ELF-1 (cell line): ENCODE results near the gene TSKS.
A peak's percentile ranks its signal among the peaks of the same experiment; 100 is the strongest.

ENCODE experiments used
- DNase-seq: peaks from one replicate; pipeline ENCODE4 v3.0.0-alpha.2; 2016; ENCODE audit warnings: low read depth, low spot score

Gene TSKS

GRCh38 chr19:49793561-49793840 lies 30.4 kb upstream of the TSKS start:
- DNase-seq: no peak

GRCh38 chr19:49792829-49793560 lies 29.9 kb upstream of the TSKS start:
- no peak for DNase-seq

GRCh38 chr19:49791776-49792445 lies 28.8 kb upstream of the TSKS start:
- no peak for DNase-seq

GRCh38 chr19:49790866-49791265 lies 27.8 kb upstream of the TSKS start:
- DNase-seq: peak; percentile 27

GRCh38 chr19:49788857-49789256 lies 25.8 kb upstream of the TSKS start:
- DNase-seq: no peak

GRCh38 chr19:49787746-49788145 lies 24.6 kb upstream of the TSKS start:
- DNase-seq: no peak

GRCh38 chr19:49786376-49786820 lies 23.3 kb upstream of the TSKS start:
- DNase-seq: peak; percentile 98

GRCh38 chr19:49782515-49782914 lies 19.4 kb upstream of the TSKS start:
- no peak for DNase-seq

- no peak for DNase-seq
Measured at GRCh38 chr19:49781394-49781793, 18.3 kb upstream of the TSKS start.

- DNase-seq: peak; percentile 27
Measured at GRCh38 chr19:49780861-49781260, 17.8 kb upstream of the TSKS start.

- no peak for DNase-seq
Measured at GRCh38 chr19:49779731-49780555, 16.8 kb upstream of the TSKS start.

- DNase-seq: no peak
Measured at GRCh38 chr19:49776371-49776764, 13.3 kb upstream of the TSKS start.

- peak; percentile 40 for DNase-seq
Measured at GRCh38 chr19:49775742-49776370, 12.8 kb upstream of the TSKS start.

GRCh38 chr19:49774969-49775368 lies 11.9 kb upstream of the TSKS start:
- no peak for DNase-seq

- no peak for DNase-seq
Measured at GRCh38 chr19:49773663-49774350, 10.7 kb upstream of the TSKS start.

- peak; percentile 48 for DNase-seq
Measured at GRCh38 chr19:49772850-49773432, 9.8 kb upstream of the TSKS start.

- peak; percentile 53 for DNase-seq
Measured at GRCh38 chr19:49771674-49772139, 8.6 kb upstream of the TSKS start.

- no peak for DNase-seq
Measured at GRCh38 chr19:49770529-49770928, 7.4 kb upstream of the TSKS start.

GRCh38 chr19:49767967-49768581 lies 5.0 kb upstream of the TSKS start:
- DNase-seq: no peak

- no peak for DNase-seq
Measured at GRCh38 chr19:49767381-49767780, 4.3 kb upstream of the TSKS start.

- no peak for DNase-seq
Measured at GRCh38 chr19:49766930-49767299, 3.8 kb upstream of the TSKS start, which contains the start of gene AP2A1. Gene AP2A1 (plus strand): TSS chr19:49767001. CDS start chr19:49767134, 133 bp downstream.
